Liver (tissue), 9 donors: ENCODE data around the gene F7. TPM values are rescaled to one million over a fixed set of nuclear protein-coding genes. Genes with fewer than 3 reads are reported as not detected.
A peak's percentile ranks its signal among the peaks of the same experiment; 100 is the strongest.

Experiments
- DNase-seq: peaks from one replicate; pipeline ENCODE4 v3.0.0-alpha.2; 2017; ENCODE audit warnings: low spot score
- H3K27ac ChIP-seq, 2 donors: one replicate each; pipeline ENCODE4 v1.7.0; 2013; ENCODE audit warnings: inconsistent platforms in 2 of 2, low read length in 2 of 2, control low read depth in 1 of 2, low read depth in 1 of 2, mild to moderate bottlenecking in 1 of 2
- H3K27me3 ChIP-seq, 4 donors: one replicate each; pipeline versions ENCODE4 v1.6.1 to v1.7.0; 2013; ENCODE audit warnings: low read length in 3 of 4, inconsistent platforms in 1 of 4, mild to moderate bottlenecking in 1 of 4, moderate library complexity in 1 of 4; ENCODE audit not compliant: control insufficient read depth in 4 of 4, insufficient read depth in 4 of 4
- H3K36me3 ChIP-seq, 4 donors: one replicate each; pipeline versions ENCODE4 v1.6.1 to v1.7.0; 2013; ENCODE audit warnings: low read length in 3 of 4, mild to moderate bottlenecking in 3 of 4, low read depth in 1 of 4, moderate library complexity in 1 of 4; ENCODE audit not compliant: control insufficient read depth in 4 of 4, insufficient read depth in 3 of 4
- H3K4me1 ChIP-seq, 4 donors: one replicate each; pipeline versions ENCODE4 v1.6.1 to v1.7.0; 2013; ENCODE audit warnings: low read length in 3 of 4, mild to moderate bottlenecking in 3 of 4, moderate library complexity in 1 of 4; ENCODE audit not compliant: control insufficient read depth in 4 of 4, insufficient read depth in 4 of 4
- H3K4me3 ChIP-seq, 3 donors: one replicate each; pipeline versions ENCODE4 v1.6.1 to v1.7.0; 2013; ENCODE audit warnings: low read length in 3 of 3, control low read depth in 1 of 3, low read depth in 1 of 3, mild to moderate bottlenecking in 1 of 3
- H3K9ac ChIP-seq, 2 donors: one replicate each; pipeline ENCODE4 v1.7.0; 2013; ENCODE audit warnings: low read length in 2 of 2, mild to moderate bottlenecking in 2 of 2, moderate library complexity in 2 of 2, control low read depth in 1 of 2, low read depth in 1 of 2
- H3K9me3 ChIP-seq, 4 donors: one replicate each; pipeline versions ENCODE4 v1.6.1 to v1.7.0; 2013; ENCODE audit warnings: low read length in 3 of 4; ENCODE audit not compliant: control insufficient read depth in 4 of 4
- ATF3 ChIP-seq: IDR thresholded peaks from 2 replicates; pipeline ENCODE4 v1.6.1; 2016; ENCODE audit warnings: antibody characterized with exemption
- CTCF ChIP-seq: fragments of 150-350 bp; IDR thresholded peaks from 2 replicates; pipeline ENCODE4 v1.5.1; 2017; ENCODE audit warnings: improper control_type of control experiment, low read depth, low read length; ENCODE audit not compliant: missing input control
- EGR1 ChIP-seq, 2 donors: IDR thresholded peaks; 2 replicates each; pipeline ENCODE4 v1.6.1; 2016 to 2018; ENCODE audit warnings: antibody characterized with exemption in 2 of 2, low read depth in 2 of 2
- FOXA1 ChIP-seq: IDR thresholded peaks from 2 replicates; pipeline ENCODE4 v1.6.1; 2016; ENCODE audit warnings: antibody characterized with exemption
- FOXA2 ChIP-seq: IDR thresholded peaks from 2 replicates; pipeline ENCODE4 v1.6.1; 2016; ENCODE audit warnings: antibody characterized with exemption
- GABPA ChIP-seq, 2 donors: IDR thresholded peaks in 1 of 2; conservative IDR thresholded peaks in 1 of 2; 2 replicates each; pipeline ENCODE4 v1.6.1; 2016; ENCODE audit warnings: antibody characterized with exemption in 2 of 2, mild to moderate bottlenecking in 1 of 2, moderate library complexity in 1 of 2
- HNF4A ChIP-seq, 2 donors: conservative IDR thresholded peaks; 2 replicates each; pipeline ENCODE4 v1.6.1; 2016; ENCODE audit warnings: antibody characterized with exemption in 2 of 2, mild to moderate bottlenecking in 2 of 2
- HNF4G ChIP-seq: IDR thresholded peaks from 2 replicates; pipeline ENCODE4 v1.6.1; 2016; ENCODE audit warnings: antibody characterized with exemption
- JUND ChIP-seq, 2 donors: IDR thresholded peaks; 2 replicates each; pipeline ENCODE4 v1.6.1; 2016; ENCODE audit warnings: antibody characterized with exemption in 2 of 2
- NR2F2 ChIP-seq: IDR thresholded peaks from 2 replicates; pipeline ENCODE4 v1.6.1; 2016; ENCODE audit warnings: antibody characterized with exemption
- RAD21 ChIP-seq, 2 donors: IDR thresholded peaks; 2 replicates each; pipeline ENCODE4 v1.6.1; 2016; ENCODE audit warnings: antibody characterized with exemption in 2 of 2, mild to moderate bottlenecking in 2 of 2
- REST ChIP-seq: IDR thresholded peaks from 2 replicates; pipeline ENCODE4 v1.6.1; 2016; ENCODE audit warnings: antibody characterized with exemption, mild to moderate bottlenecking
- RXRA ChIP-seq, 2 donors: IDR thresholded peaks; 2 replicates each; pipeline ENCODE4 v1.6.1; 2017 to 2018; ENCODE audit warnings: antibody characterized with exemption in 2 of 2, mild to moderate bottlenecking in 1 of 2
- TAF1 ChIP-seq: conservative IDR thresholded peaks from 2 replicates; pipeline ENCODE4 v1.6.1; 2016; ENCODE audit warnings: antibody characterized with exemption, mild to moderate bottlenecking
- YY1 ChIP-seq: IDR thresholded peaks from 2 replicates; pipeline ENCODE4 v1.6.1; 2016; ENCODE audit warnings: antibody characterized with exemption, mild to moderate bottlenecking
- ZBTB33 ChIP-seq: IDR thresholded peaks from 2 replicates; pipeline ENCODE4 v1.6.1; 2016; ENCODE audit warnings: antibody characterized with exemption
- WGBS: extraction: QIAGEN DNeasy Blood & Tissue Kit; methylation state at CpG from one replicate; pipeline ENCODE4 v1.1.7; 2013; 5-methylcytosine and 5-hydroxymethylcytosine counted together
- polyA plus RNA-seq, 2 donors: library from polyadenylated mRNA; stranded (reverse) in 1 of 2; unstranded in 1 of 2; fragments of 200-250 nt in 1 of 2; fragments of >200 nt in 1 of 2; fragmentation: Nextera tagmentation in 1 of 2; extraction: Ambion mirVana in 1 of 2; gene quantifications; one replicate each; pipeline versions ENCODE4 v1.2.1 to v1.2.3, GENCODE V29; 2013 to 2015
- total RNA-seq, 2 donors: library from RNA; depleted of rRNA; stranded (reverse); fragments of >200 nt; gene quantifications; one replicate each; pipeline ENCODE4 v1.2.3, GENCODE V29; 2014
- donor health status: healthy.
- donor health status: healthy.
- donor health status: healthy.
- donor health status: healthy.
- donor health status: healthy.

Gene F7
- total and polyA plus RNA-seq, 4 donors, result 46.6 to 92.6 (median 66.2) TPM

- 93% methylated on average over 9 of the region's 9 CpGs for WGBS
- peak; percentile 23 for DNase-seq
- Histone ChIP-seq H3K36me3 (peaks cover 0 to 18% (median 9%) of the 10 kb centered on the region in 4 donors), H3K27ac (no peak overlapping the region), H3K4me1 (peaks cover 4 to 26% (median 13%) of the 10 kb centered on the region in 4 donors), H3K27me3 (no peaks in the 10 kb centered on the region), H3K9me3 (no peaks in the 10 kb centered on the region), H3K9ac (no peak overlapping the region), H3K4me3 (no peak overlapping the region)
- TF ChIP-seq HNF4A (conservative IDR thresholded peaks at IDR 0.05) (no peak), JUND (IDR thresholded peaks at IDR 0.05) (no peak), RXRA (IDR thresholded peaks at IDR 0.05) (no peak), GABPA (IDR thresholded peaks at IDR 0.05 in 1 of 2, conservative IDR thresholded peaks at IDR 0.05 in 1 of 2) (no peak), ATF3 (no peak), REST (no peak), ZBTB33 (no peak), TAF1 (no peak), FOXA1 (no peak), HNF4G (no peak), NR2F2 (no peak), FOXA2 (no peak), EGR1 (IDR thresholded peaks at IDR 0.05; ENCODE audit: low read depth in 2 of 2) (no peak), CTCF (no peak), RAD21 (IDR thresholded peaks at IDR 0.05) (no peak), YY1 (no peak)
These were observed 41.2 kb downstream of the F7 start for GRCh38 chr13:113146750-113147149.

DNA sequence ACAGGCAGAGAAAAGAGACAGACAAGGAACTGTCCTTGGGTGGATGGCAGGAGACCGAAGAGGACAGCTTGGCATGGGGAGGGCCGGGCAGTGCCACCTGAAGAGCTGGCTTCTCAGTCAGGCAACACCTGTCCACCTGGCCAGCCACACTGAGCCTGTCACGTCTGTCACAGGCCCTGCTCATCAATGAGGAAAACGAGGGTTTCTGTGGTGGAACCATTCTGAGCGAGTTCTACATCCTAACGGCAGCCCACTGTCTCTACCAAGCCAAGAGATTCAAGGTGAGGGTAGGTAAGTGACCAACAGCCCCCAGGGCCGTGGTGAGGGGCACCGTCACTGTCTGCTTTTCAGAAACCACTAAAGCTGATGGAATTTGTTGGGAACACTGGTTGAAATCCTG is 41.6 kb downstream of the F7 start:
- Histone ChIP-seq H3K27me3 (no peaks in the 10 kb centered on the region), H3K9me3 (no peaks in the 10 kb centered on the region), H3K36me3 (peaks cover 0 to 17% (median 8%) of the 10 kb centered on the region in 4 donors), H3K27ac (no peak overlapping the region), H3K4me3 (no peak overlapping the region), H3K4me1 (peaks cover 7 to 30% (median 15%) of the 10 kb centered on the region in 4 donors), H3K9ac (no peak overlapping the region)
- 91% methylated on average over 8 of the region's 8 CpGs for WGBS
- TF ChIP-seq FOXA1 (no peak), HNF4G (no peak), GABPA (IDR thresholded peaks at IDR 0.05 in 1 of 2, conservative IDR thresholded peaks at IDR 0.05 in 1 of 2) (no peak), JUND (IDR thresholded peaks at IDR 0.05) (no peak), EGR1 (IDR thresholded peaks at IDR 0.05; ENCODE audit: low read depth in 2 of 2) (no peak), HNF4A (conservative IDR thresholded peaks at IDR 0.05) (no peak)
- DNase-seq, result peak; percentile 26
